Tibial artery (tissue), 4 donors: ENCODE measurements around the gene ZC3HAV1L.

Experiments used
- DNase-seq, 2 donors: peaks; one replicate each; pipeline ENCODE4 v3.0.0-alpha.2; 2019
- H3K27ac ChIP-seq, 2 donors: fragments of 200-600 bp; sonication (generic) in 1 of 2; 1 replicate in 1 of 2; 2 replicates in 1 of 2; pipeline ENCODE4 v1.5.1; 2018 to 2019; ENCODE audit warnings: mild to moderate bottlenecking in 1 of 2
- H3K27me3 ChIP-seq, 2 donors: fragments of 200-600 bp; sonication (generic) in 1 of 2; one replicate each; pipeline versions ENCODE4 v1.5.1 to v1.6.0; 2016 to 2019
- H3K36me3 ChIP-seq, 3 donors: fragments of 200-600 bp; sonication (generic) in 2 of 3; one replicate each; pipeline ENCODE4 v1.5.1; 2016 to 2019; ENCODE audit warnings: mild to moderate bottlenecking in 2 of 3
- H3K4me1 ChIP-seq, 4 donors: fragments of 200-600 bp; sonication (generic) in 2 of 4; 1 replicate in 3 of 4; 2 replicates in 1 of 4; pipeline ENCODE4 v1.5.1; 2016 to 2019
- H3K4me3 ChIP-seq, 2 donors: fragments of 200-600 bp; sonication (generic) in 1 of 2; 1 replicate in 1 of 2; 2 replicates in 1 of 2; pipeline ENCODE4 v1.5.1; 2018 to 2019; ENCODE audit warnings: mild to moderate bottlenecking in 2 of 2
- H3K9me3 ChIP-seq, 3 donors: fragments of 200-600 bp; sonication (generic) in 1 of 3; one replicate each; pipeline ENCODE4 v1.5.1; 2016 to 2019
- CTCF ChIP-seq, 2 experiments: fragments of 200-600 bp in 1 of 2; fragments of 450-650 bp in 1 of 2; IDR thresholded peaks; one replicate each; pipeline ENCODE4 v1.5.1; 2017 to 2019; ENCODE audit warnings: antibody characterized with exemption in 2 of 2, mild to moderate bottlenecking in 1 of 2, moderate library complexity in 1 of 2
- intact Hi-C: fragments of 100-400 bp; cut with DNase I; formaldehyde crosslinking; loops from one replicate; pipeline ENCODE4 v1.15.0; 2023; ENCODE audit warnings: low total_unique reads

The ZC3HAV1L gene

GRCh38 chr7:139011373-139011772, 24.5 kb downstream of the ZC3HAV1L start:
- Histone ChIP-seq H3K9me3 (no peaks in the 10 kb centered on the region), H3K36me3 (no peaks in the 10 kb centered on the region), H3K27me3 (no peaks in the 10 kb centered on the region), H3K4me3 (no peak overlapping the region), H3K4me1 (no peaks in the 10 kb centered on the region), H3K27ac (no peak overlapping the region)
- intact Hi-C loops, result no loop called here
- no peak for DNase-seq
- TF ChIP-seq CTCF (IDR thresholded peaks at IDR 0.05), result no peak

- DNase-seq, result no peak
- no peak overlapping the region for H3K4me3 ChIP-seq
- TF ChIP-seq CTCF (IDR thresholded peaks at IDR 0.05), result no peak
- intact Hi-C loops, result no loop called here
- H3K4me1 ChIP-seq, result no peaks in the 10 kb centered on the region
- H3K36me3 ChIP-seq, result no peaks in the 10 kb centered on the region
- H3K27ac ChIP-seq, result no peak overlapping the region
- H3K9me3 ChIP-seq, result peaks cover 0 to 5% (median 0%) of the 10 kb centered on the region in 3 donors
- H3K27me3 ChIP-seq, result no peaks in the 10 kb centered on the region
Observed at GRCh38 chr7:139004321-139005090, 31.3 kb downstream of the ZC3HAV1L start.

GRCh38 chr7:138999414-138999813, 36.4 kb downstream of the ZC3HAV1L start:
- Histone ChIP-seq H3K36me3 (no peaks in the 10 kb centered on the region), H3K4me1 (no peaks in the 10 kb centered on the region), H3K9me3 (peaks cover 0 to 2% (median 0%) of the 10 kb centered on the region in 3 donors), H3K27ac (no peak overlapping the region), H3K4me3 (no peak overlapping the region), H3K27me3 (no peaks in the 10 kb centered on the region)
- no peak for TF ChIP-seq CTCF (IDR thresholded peaks at IDR 0.05)
- DNase-seq, result no peak
- intact Hi-C loops, result no loop called here

GRCh38 chr7:138992052-138992531, 43.8 kb downstream of the ZC3HAV1L start:
- intact Hi-C loops, result no loop called here
- no peak overlapping the region for H3K4me3 ChIP-seq
- no peak overlapping the region for H3K27ac ChIP-seq
- DNase-seq, result no peak
- no peaks in the 10 kb centered on the region for H3K27me3 ChIP-seq
- no peaks in the 10 kb centered on the region for H3K4me1 ChIP-seq
- TF ChIP-seq CTCF (IDR thresholded peaks at IDR 0.05), result no peak
- H3K9me3 ChIP-seq, result peaks cover 0 to 2% (median 0%) of the 10 kb centered on the region in 3 donors
- H3K36me3 ChIP-seq, result no peaks in the 10 kb centered on the region

- intact Hi-C loops, result no loop called here
- Histone ChIP-seq H3K27me3 (no peaks in the 10 kb centered on the region), H3K4me1 (no peaks in the 10 kb centered on the region), H3K4me3 (no peak overlapping the region), H3K36me3 (no peaks in the 10 kb centered on the region), H3K27ac (no peak overlapping the region), H3K9me3 (peaks cover 0 to 8% (median 0%) of the 10 kb centered on the region in 3 donors)
- no peak for DNase-seq
- no peak for TF ChIP-seq CTCF (IDR thresholded peaks at IDR 0.05)
Observed at GRCh38 chr7:138987686-138988085, 48.2 kb downstream of the ZC3HAV1L start.
